OCI-LY3 (cell line): ENCODE data around the gene GSTCD.

Experiments
- EZH2phosphoT487 ChIP-seq: fragments of 200-600 bp; shearing (Covaris generic); IDR thresholded peaks from 2 replicates; pipeline ENCODE4 v1.6.1; 2018; ENCODE audit warnings: antibody characterized with exemption, mixed run types, low read depth
- TF ChIP-seq, protein P1 (sequence below): fragments of 200-600, 300-600 bp; sonication (generic); IDR thresholded peaks from 2 replicates; pipeline ENCODE4 v1.5.1; 2014; ENCODE audit warnings: antibody characterized with exemption, low read length, low read depth

DNA sequence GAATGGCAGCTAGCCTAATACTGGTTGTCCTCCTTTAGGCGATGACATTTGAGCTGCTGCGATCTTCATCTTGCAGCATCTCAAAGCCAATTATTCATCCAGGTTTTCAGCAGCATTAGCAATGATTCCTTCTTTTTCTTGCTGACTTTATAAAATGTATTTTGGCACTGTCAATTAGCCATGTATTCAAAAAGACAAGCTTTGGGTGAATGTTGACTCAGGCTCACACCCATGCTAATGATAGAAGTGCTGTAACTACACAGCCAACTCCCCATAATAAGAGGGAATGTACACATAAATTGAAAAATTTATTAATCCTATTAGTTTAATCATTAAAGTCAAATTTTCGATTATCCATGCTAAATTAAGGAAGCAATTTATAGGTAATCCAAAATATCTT lies 162.4 kb downstream of the GSTCD start:
- TF ChIP-seq, protein P1, sequence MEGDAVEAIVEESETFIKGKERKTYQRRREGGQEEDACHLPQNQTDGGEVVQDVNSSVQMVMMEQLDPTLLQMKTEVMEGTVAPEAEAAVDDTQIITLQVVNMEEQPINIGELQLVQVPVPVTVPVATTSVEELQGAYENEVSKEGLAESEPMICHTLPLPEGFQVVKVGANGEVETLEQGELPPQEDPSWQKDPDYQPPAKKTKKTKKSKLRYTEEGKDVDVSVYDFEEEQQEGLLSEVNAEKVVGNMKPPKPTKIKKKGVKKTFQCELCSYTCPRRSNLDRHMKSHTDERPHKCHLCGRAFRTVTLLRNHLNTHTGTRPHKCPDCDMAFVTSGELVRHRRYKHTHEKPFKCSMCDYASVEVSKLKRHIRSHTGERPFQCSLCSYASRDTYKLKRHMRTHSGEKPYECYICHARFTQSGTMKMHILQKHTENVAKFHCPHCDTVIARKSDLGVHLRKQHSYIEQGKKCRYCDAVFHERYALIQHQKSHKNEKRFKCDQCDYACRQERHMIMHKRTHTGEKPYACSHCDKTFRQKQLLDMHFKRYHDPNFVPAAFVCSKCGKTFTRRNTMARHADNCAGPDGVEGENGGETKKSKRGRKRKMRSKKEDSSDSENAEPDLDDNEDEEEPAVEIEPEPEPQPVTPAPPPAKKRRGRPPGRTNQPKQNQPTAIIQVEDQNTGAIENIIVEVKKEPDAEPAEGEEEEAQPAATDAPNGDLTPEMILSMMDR: no peak
- TF ChIP-seq EZH2phosphoT487: no peak
